Caki2 (cell line): ENCODE results near the gene NVL. TPM values are rescaled to one million over a fixed set of nuclear protein-coding genes. Genes with fewer than 3 reads are reported as not detected.

Experiments used
- DNase-seq: peaks from one replicate; pipeline ENCODE4 v3.0.0-alpha.2; 2015; ENCODE audit warnings: low read depth
- in situ Hi-C: cut with HindIII; loops from 2 replicates; pipeline ENCODE4 v1.10.0; 2016; ENCODE audit warnings: low sequenced_read_pairs, low pct_unique_long_range_greater_than_20kb, mixed read lengths
- total RNA-seq: library from RNA; depleted of rRNA; stranded (reverse); fragments of >200 nt; shearing (Covaris generic); gene quantifications from 2 replicates; pipeline ENCODE4 v1.2.3, GENCODE V29; 2014; ENCODE audit warnings: low replicate concordance

NVL gene
- total RNA-seq, 1 experiment from 2014 or later = 16.7 TPM

- DNase-seq = no peak
- in situ Hi-C loops = loop anchor here (25.0 kb wide), 1 partner anchor 98 kb away; no protein-coding TSS in a partner anchor
Observed at GRCh38 chr1:224259986-224260385, 70.0 kb downstream of the NVL start.

- no peak for DNase-seq
- in situ Hi-C loops = loop anchor here (25.0 kb wide), 1 partner anchor 96 kb away; no protein-coding TSS in a partner anchor
Observed at GRCh38 chr1:224258351-224258750, 71.6 kb downstream of the NVL start.

- in situ Hi-C loops = loop anchor here (25.0 kb wide), 1 partner anchor 94 kb away; no protein-coding TSS in a partner anchor
Observed at GRCh38 chr1:224256640-224257039, 73.3 kb downstream of the NVL start.

GRCh38 chr1:224253721-224254120 is 76.3 kb downstream of the NVL start:
- DNase-seq = no peak
- in situ Hi-C loops = loop anchor here (25.0 kb wide), 1 partner anchor 91 kb away; no protein-coding TSS in a partner anchor

More at GRCh38 chr1:224256640-224257039, 73.3 kb downstream of the NVL start:
- no peak for DNase-seq

- DNase-seq = no peak
- in situ Hi-C loops = loop anchor here (25.0 kb wide), 1 partner anchor 90 kb away; no protein-coding TSS in a partner anchor
Observed at GRCh38 chr1:224252479-224252878, 77.5 kb downstream of the NVL start.

- in situ Hi-C loops = loop anchor here (25.0 kb wide), 1 partner anchor 89 kb away; no protein-coding TSS in a partner anchor
Observed at GRCh38 chr1:224251741-224252146, 78.2 kb downstream of the NVL start.

GRCh38 chr1:224245188-224245587 is 84.8 kb downstream of the NVL start:
- no peak for DNase-seq
- in situ Hi-C loops = no loop called here

More at GRCh38 chr1:224251741-224252146, 78.2 kb downstream of the NVL start:
- DNase-seq = no peak

GRCh38 chr1:224238756-224239155 is 91.2 kb downstream of the NVL start:
- in situ Hi-C loops = no loop called here
- DNase-seq = no peak

- in situ Hi-C loops = no loop called here
- DNase-seq = no peak
Observed at GRCh38 chr1:224238212-224238611, 91.8 kb downstream of the NVL start.

GRCh38 chr1:224237119-224237881 is 92.7 kb downstream of the NVL start:
- in situ Hi-C loops = no loop called here
- DNase-seq = no peak

GRCh38 chr1:224235813-224236493 is 94.0 kb downstream of the NVL start:
- in situ Hi-C loops = no loop called here
- DNase-seq = no peak

GRCh38 chr1:224234017-224234416 is 96.0 kb downstream of the NVL start:
- in situ Hi-C loops = no loop called here
- no peak for DNase-seq

- in situ Hi-C loops = no loop called here
- no peak for DNase-seq
Observed at GRCh38 chr1:224226849-224227502, 103.0 kb downstream of the NVL start.

GRCh38 chr1:224223819-224224714 is 105.9 kb downstream of the NVL start:
- DNase-seq = peak; percentile 70
- in situ Hi-C loops = no loop called here

GRCh38 chr1:224219612-224220059 is 110.3 kb downstream of the NVL start:
- DNase-seq = peak; percentile 42
- in situ Hi-C loops = no loop called here

- no peak for DNase-seq
- in situ Hi-C loops = no loop called here
Observed at GRCh38 chr1:224219011-224219611, 110.9 kb downstream of the NVL start.
